ENCODE data around the gene AARS2. TPM values are rescaled to one million over a fixed set of nuclear protein-coding genes. Genes with fewer than 3 reads are reported as not detected.

Gene AARS2
- total RNA-seq, 1 experiment from 2014 or later = 11.6 TPM

- H3K9me3 ChIP-seq (ENCODE audit: insufficient read depth, low read depth) = no peaks in the 10 kb centered on the region
- intact Hi-C loops (cut with micrococcal nuclease; ENCODE audit: unreplicated experiment) = no loop called here
- H3K36me3 ChIP-seq (ENCODE audit: low read depth) = no peaks in the 10 kb centered on the region
- H3K4me1 ChIP-seq (replicated peaks; ENCODE audit: insufficient read depth) = no peaks in the 10 kb centered on the region
- H3K27me3 ChIP-seq (ENCODE audit: insufficient read depth, low read depth) = peaks cover 34% of the 10 kb centered on the region
- TF ChIP-seq EZH2 (IDR thresholded peaks at IDR 0.05; ENCODE audit: low read depth) = no peak
- no peak overlapping the region for H2AFZ ChIP-seq
- ChIA-PET POLR2A (ENCODE audit: unreplicated experiment) (no interaction called here), CTCF (no interaction called here)
- no peak overlapping the region for H3K4me3 ChIP-seq
- no peaks in the 10 kb centered on the region for H3K9me2 ChIP-seq (ENCODE audit: insufficient read depth)
- no peak overlapping the region for H3K4me2 ChIP-seq
- peak in 1 of 2 experiments; percentile 22 for DNase-seq
- 0 out of 2 replicates have a peak, but pooled peaks cover 5% of the 10 kb centered on the region for H3F3A ChIP-seq (ENCODE audit: insufficient read depth, low read depth)
- H3K79me2 ChIP-seq (ENCODE audit: low read depth) = no peaks in the 10 kb centered on the region
- H3K27ac ChIP-seq = no peak overlapping the region
- no TSS peak for BruUV-seq (replicated peaks)
- no peaks in the 10 kb centered on the region for H4K20me1 ChIP-seq (ENCODE audit: insufficient read depth)
Measured at GRCh38 chr6:44297063-44298038, 15.8 kb downstream of the AARS2 start.

- CTCF ChIA-PET = interaction anchor here (0.6 kb wide), 2 partner anchors 12 to 17 kb away, joined by 3 to 13 read pairs; no protein-coding TSS in a partner anchor
- H3K9me2 ChIP-seq (ENCODE audit: insufficient read depth) = no peaks in the 10 kb centered on the region
- H3K4me1 ChIP-seq (replicated peaks; ENCODE audit: insufficient read depth) = no peaks in the 10 kb centered on the region
Measured at GRCh38 chr6:44294832-44295791, 18.0 kb downstream of the AARS2 start.

More at GRCh38 chr6:44294832-44295791, 18.0 kb downstream of the AARS2 start:
- Histone ChIP-seq H3K36me3 (ENCODE audit: low read depth) (no peaks in the 10 kb centered on the region), H2AFZ (no peak overlapping the region), H3K27ac (no peak overlapping the region), H3K27me3 (ENCODE audit: insufficient read depth, low read depth) (peaks cover 56% of the 10 kb centered on the region), H3K4me2 (no peak overlapping the region), H4K20me1 (ENCODE audit: insufficient read depth) (no peaks in the 10 kb centered on the region), H3K4me3 (no peak overlapping the region), H3F3A (ENCODE audit: insufficient read depth, low read depth) (0 out of 2 replicates have a peak, but pooled peaks cover 5% of the 10 kb centered on the region), H3K79me2 (ENCODE audit: low read depth) (no peaks in the 10 kb centered on the region), H3K9me3 (ENCODE audit: insufficient read depth, low read depth) (no peaks in the 10 kb centered on the region)
- POLR2A ChIA-PET (ENCODE audit: unreplicated experiment) = interaction anchor here (0.7 kb wide), 1 partner anchor 93 kb away, joined by 4 read pairs; no protein-coding TSS in a partner anchor
- no TSS peak for BruUV-seq (replicated peaks)
- DNase-seq = no peak
- TF ChIP-seq EZH2 (IDR thresholded peaks at IDR 0.05; ENCODE audit: low read depth) (no peak), CTCF (conservative IDR thresholded peaks at IDR 0.05) (no peak)
- intact Hi-C loops (cut with micrococcal nuclease; ENCODE audit: unreplicated experiment) = no loop called here
